Effector memory CD8-positive, alpha-beta T cell (primary cell): ENCODE measurements around the gene ZNF618.

ENCODE experiments used
- ATAC-seq: fragments of 150-1000 bp; cut with Tn5 transposase; replicated peaks from 2 replicates; pipeline ENCODE4 v1.10.0; 2021; ENCODE audit warnings: mild to moderate bottlenecking, moderate library complexity
- DNase-seq, 3 experiments: peaks; one replicate each; pipeline ENCODE4 v3.0.0; 2021
- H3K27ac Mint-ChIP-seq, 2 donors: one replicate each; pipeline ENCODE4 v1.8.0; 2022; ENCODE audit warnings: mild to moderate bottlenecking in 2 of 2, mixed read lengths in 2 of 2, moderate library complexity in 2 of 2
- H3K27me3 Mint-ChIP-seq, 2 donors: one replicate each; pipeline ENCODE4 v1.8.0; 2022; ENCODE audit warnings: mixed read lengths in 2 of 2
- H3K36me3 Mint-ChIP-seq: one replicate; pipeline ENCODE4 v1.8.0; 2022; ENCODE audit warnings: mild to moderate bottlenecking, moderate library complexity, mixed read lengths; ENCODE audit not compliant: insufficient read depth
- H3K4me1 Mint-ChIP-seq, 2 donors: one replicate each; pipeline ENCODE4 v1.8.0; 2022; ENCODE audit warnings: low read depth in 2 of 2, mixed read lengths in 2 of 2
- H3K4me3 Mint-ChIP-seq, 2 donors: one replicate each; pipeline ENCODE4 v1.8.0; 2022; ENCODE audit warnings: mild to moderate bottlenecking in 2 of 2, mixed read lengths in 2 of 2, moderate library complexity in 2 of 2
- H3K9me3 Mint-ChIP-seq, 2 donors: one replicate each; pipeline ENCODE4 v1.8.0; 2022; ENCODE audit warnings: mixed read lengths in 2 of 2

The ZNF618 gene

GRCh38 chr9:113888336-113888735 lies 12.2 kb downstream of the ZNF618 start:
- ATAC-seq, result no peak
- Mint-ChIP-seq H3K27ac (no peak overlapping the region), H3K4me1 (peaks cover 2 to 6% of the 10 kb centered on the region in 2 donors), H3K27me3 (peaks cover 0 to 15% of the 10 kb centered on the region in 2 donors), H3K36me3 (no peaks in the 10 kb centered on the region), H3K4me3 (no peak overlapping the region), H3K9me3 (no peaks in the 10 kb centered on the region)
- DNase-seq, result no peak

- no peak overlapping the region for H3K27ac Mint-ChIP-seq
- H3K4me1 Mint-ChIP-seq, result peaks cover 2 to 6% of the 10 kb centered on the region in 2 donors
- H3K9me3 Mint-ChIP-seq, result no peaks in the 10 kb centered on the region
- no peak for ATAC-seq
- H3K36me3 Mint-ChIP-seq, result no peaks in the 10 kb centered on the region
- no peak overlapping the region for H3K4me3 Mint-ChIP-seq
- no peak for DNase-seq
- H3K27me3 Mint-ChIP-seq, result peaks cover 0 to 10% of the 10 kb centered on the region in 2 donors
These were observed 12.9 kb downstream of the ZNF618 start for GRCh38 chr9:113888976-113889375.

- ATAC-seq, result no peak
These were observed 14.6 kb downstream of the ZNF618 start for GRCh38 chr9:113890704-113891103.

GRCh38 chr9:113892861-113893491 lies 16.9 kb downstream of the ZNF618 start:
- Mint-ChIP-seq H3K4me1 (no peaks in the 10 kb centered on the region), H3K36me3 (no peaks in the 10 kb centered on the region), H3K9me3 (no peaks in the 10 kb centered on the region), H3K4me3 (no peak overlapping the region), H3K27me3 (peaks cover 9 to 13% of the 10 kb centered on the region in 2 donors), H3K27ac (no peak overlapping the region)
- ATAC-seq (no peak), DNase-seq (no peak)

More at GRCh38 chr9:113890704-113891103, 14.6 kb downstream of the ZNF618 start:
- Mint-ChIP-seq H3K27me3 (peaks cover 0 to 7% of the 10 kb centered on the region in 2 donors), H3K36me3 (no peaks in the 10 kb centered on the region), H3K4me3 (no peak overlapping the region), H3K27ac (no peak overlapping the region), H3K4me1 (peaks cover 2 to 6% of the 10 kb centered on the region in 2 donors), H3K9me3 (no peaks in the 10 kb centered on the region)
- no peak for DNase-seq

- Mint-ChIP-seq H3K27ac (no peak overlapping the region), H3K4me1 (no peaks in the 10 kb centered on the region), H3K9me3 (no peaks in the 10 kb centered on the region), H3K27me3 (peaks cover 15 to 25% of the 10 kb centered on the region in 2 donors), H3K36me3 (no peaks in the 10 kb centered on the region), H3K4me3 (no peak overlapping the region)
- no peak for ATAC-seq
- DNase-seq, result no peak
These were observed 18.1 kb downstream of the ZNF618 start for GRCh38 chr9:113894166-113894565.

- DNase-seq, result no peak
- Mint-ChIP-seq H3K27me3 (peaks cover 18 to 28% of the 10 kb centered on the region in 2 donors), H3K36me3 (no peaks in the 10 kb centered on the region), H3K27ac (no peak overlapping the region), H3K4me3 (no peak overlapping the region), H3K9me3 (no peaks in the 10 kb centered on the region), H3K4me1 (no peaks in the 10 kb centered on the region)
- no peak for ATAC-seq
These were observed 19.4 kb downstream of the ZNF618 start for GRCh38 chr9:113895526-113895925.

- Mint-ChIP-seq H3K27ac (no peak overlapping the region), H3K9me3 (no peaks in the 10 kb centered on the region), H3K36me3 (no peaks in the 10 kb centered on the region), H3K4me3 (no peak overlapping the region), H3K27me3 (peaks cover 26 to 38% of the 10 kb centered on the region in 2 donors), H3K4me1 (no peaks in the 10 kb centered on the region)
- DNase-seq (no peak), ATAC-seq (no peak)
These were observed 20.6 kb downstream of the ZNF618 start for GRCh38 chr9:113896713-113897112.

GRCh38 chr9:113898151-113898550 lies 22.0 kb downstream of the ZNF618 start:
- Mint-ChIP-seq H3K27ac (no peak overlapping the region), H3K36me3 (no peaks in the 10 kb centered on the region), H3K4me1 (no peaks in the 10 kb centered on the region), H3K9me3 (no peaks in the 10 kb centered on the region), H3K4me3 (no peak overlapping the region), H3K27me3 (peaks cover 29 to 40% of the 10 kb centered on the region in 2 donors)
- DNase-seq (no peak), ATAC-seq (no peak)

GRCh38 chr9:113898596-113898995 lies 22.5 kb downstream of the ZNF618 start:
- Mint-ChIP-seq H3K4me1 (no peaks in the 10 kb centered on the region), H3K4me3 (no peak overlapping the region), H3K36me3 (no peaks in the 10 kb centered on the region), H3K27me3 (peaks cover 30 to 40% of the 10 kb centered on the region in 2 donors), H3K9me3 (no peaks in the 10 kb centered on the region), H3K27ac (no peak overlapping the region)
- ATAC-seq, result no peak
- no peak for DNase-seq

GRCh38 chr9:113899205-113899604 lies 23.1 kb downstream of the ZNF618 start:
- H3K4me3 Mint-ChIP-seq, result no peak overlapping the region
- no peaks in the 10 kb centered on the region for H3K4me1 Mint-ChIP-seq
- no peak overlapping the region for H3K27ac Mint-ChIP-seq
- ATAC-seq (no peak), DNase-seq (no peak)
- peaks cover 36 to 42% of the 10 kb centered on the region in 2 donors for H3K27me3 Mint-ChIP-seq
- no peaks in the 10 kb centered on the region for H3K36me3 Mint-ChIP-seq
- no peaks in the 10 kb centered on the region for H3K9me3 Mint-ChIP-seq

GRCh38 chr9:113901221-113901688 lies 25.1 kb downstream of the ZNF618 start:
- no peak overlapping the region for H3K27ac Mint-ChIP-seq
- no peaks in the 10 kb centered on the region for H3K36me3 Mint-ChIP-seq
- ATAC-seq, result no peak
- peaks cover 0 to 5% of the 10 kb centered on the region in 2 donors for H3K9me3 Mint-ChIP-seq
- peaks cover 52 to 54% of the 10 kb centered on the region in 2 donors for H3K27me3 Mint-ChIP-seq
- DNase-seq, result no peak
- H3K4me1 Mint-ChIP-seq, result peaks cover 0 to 5% of the 10 kb centered on the region in 2 donors
- no peak overlapping the region for H3K4me3 Mint-ChIP-seq

- DNase-seq (no peak), ATAC-seq (no peak)
- Mint-ChIP-seq H3K27ac (no peak overlapping the region), H3K9me3 (peaks cover 0 to 5% of the 10 kb centered on the region in 2 donors), H3K4me1 (peaks cover 0 to 5% of the 10 kb centered on the region in 2 donors), H3K27me3 (peaks cover 47 to 59% of the 10 kb centered on the region in 2 donors), H3K4me3 (no peak overlapping the region), H3K36me3 (no peaks in the 10 kb centered on the region)
These were observed 27.5 kb downstream of the ZNF618 start for GRCh38 chr9:113903514-113904077.

- ATAC-seq (no peak), DNase-seq (no peak)
- Mint-ChIP-seq H3K27me3 (peaks cover 40 to 60% of the 10 kb centered on the region in 2 donors), H3K27ac (no peak overlapping the region), H3K4me3 (no peak overlapping the region), H3K36me3 (no peaks in the 10 kb centered on the region), H3K9me3 (peaks cover 0 to 5% of the 10 kb centered on the region in 2 donors), H3K4me1 (peaks cover 0 to 5% of the 10 kb centered on the region in 2 donors)
These were observed 30.5 kb downstream of the ZNF618 start for GRCh38 chr9:113906411-113907110.

- no peaks in the 10 kb centered on the region for H3K36me3 Mint-ChIP-seq
- peaks cover 0 to 5% of the 10 kb centered on the region in 2 donors for H3K4me1 Mint-ChIP-seq
- no peak overlapping the region for H3K4me3 Mint-ChIP-seq
- H3K27me3 Mint-ChIP-seq, result peaks cover 36 to 61% of the 10 kb centered on the region in 2 donors
- peaks cover 0 to 5% of the 10 kb centered on the region in 2 donors for H3K9me3 Mint-ChIP-seq
- ATAC-seq (no peak), DNase-seq (no peak)
- H3K27ac Mint-ChIP-seq, result no peak overlapping the region
These were observed 31.2 kb downstream of the ZNF618 start for GRCh38 chr9:113907282-113907681.
